Rectal smooth muscle tissue (tissue), 1 donor: ENCODE measurements around the gene ZNG1A.
"Not testable (repeated sequence)": the region's sequence is repeated elsewhere in the genome, so short reads cannot be mapped to it uniquely, and the experiment has no call there.

Source experiments
- H3K27ac ChIP-seq: one replicate; pipeline ENCODE4 v1.7.0; 2013; ENCODE audit warnings: low read depth, low read length, inconsistent platforms
- H3K27me3 ChIP-seq: one replicate; pipeline ENCODE4 v1.7.0; 2013; ENCODE audit warnings: low read length; ENCODE audit not compliant: control insufficient read depth, insufficient read depth
- H3K36me3 ChIP-seq: one replicate; pipeline ENCODE4 v1.7.0; 2013; ENCODE audit warnings: low read length; ENCODE audit not compliant: control insufficient read depth, insufficient read depth
- H3K4me1 ChIP-seq: one replicate; pipeline ENCODE4 v1.7.0; 2013; ENCODE audit warnings: low read length; ENCODE audit not compliant: control insufficient read depth, insufficient read depth
- H3K4me3 ChIP-seq: one replicate; pipeline ENCODE4 v1.7.0; 2013; ENCODE audit warnings: low read length
- H3K9ac ChIP-seq: one replicate; pipeline ENCODE4 v1.7.0; 2013; ENCODE audit warnings: low read length

ZNG1A gene

GRCh38 chr9:108742-109495, 69.9 kb downstream of the ZNG1A start:
- H3K36me3 ChIP-seq, H3K4me1 ChIP-seq, H3K9ac ChIP-seq, H3K27me3 ChIP-seq, H3K4me3 ChIP-seq, H3K27ac ChIP-seq: not testable (repeated sequence)

- H3K4me3 ChIP-seq, H3K9ac ChIP-seq, H3K36me3 ChIP-seq, H3K27ac ChIP-seq, H3K27me3 ChIP-seq, H3K4me1 ChIP-seq: not testable (repeated sequence)
Observed at GRCh38 chr9:105991-106390, 72.9 kb downstream of the ZNG1A start.

- not testable (repeated sequence) for H3K36me3 ChIP-seq, H3K9ac ChIP-seq, H3K4me1 ChIP-seq, H3K27ac ChIP-seq, H3K27me3 ChIP-seq, H3K4me3 ChIP-seq
Observed at GRCh38 chr9:100430-100829, 78.4 kb downstream of the ZNG1A start.

GRCh38 chr9:99867-100266, 79.0 kb downstream of the ZNG1A start:
- H3K36me3 ChIP-seq, H3K4me3 ChIP-seq, H3K27me3 ChIP-seq, H3K4me1 ChIP-seq, H3K9ac ChIP-seq, H3K27ac ChIP-seq: not testable (repeated sequence)

GRCh38 chr9:98775-99174, 80.1 kb downstream of the ZNG1A start:
- H3K27ac ChIP-seq, H3K27me3 ChIP-seq, H3K36me3 ChIP-seq, H3K4me3 ChIP-seq, H3K4me1 ChIP-seq, H3K9ac ChIP-seq: not testable (repeated sequence)

GRCh38 chr9:94992-95391, 83.9 kb downstream of the ZNG1A start:
- H3K4me3 ChIP-seq, H3K36me3 ChIP-seq, H3K4me1 ChIP-seq, H3K27ac ChIP-seq, H3K9ac ChIP-seq, H3K27me3 ChIP-seq: not testable (repeated sequence)

- not testable (repeated sequence) for H3K4me3 ChIP-seq, H3K4me1 ChIP-seq, H3K27me3 ChIP-seq, H3K36me3 ChIP-seq, H3K9ac ChIP-seq, H3K27ac ChIP-seq
Observed at GRCh38 chr9:94323-94722, 84.5 kb downstream of the ZNG1A start.

GRCh38 chr9:93909-94308, 84.9 kb downstream of the ZNG1A start:
- not testable (repeated sequence) for H3K36me3 ChIP-seq, H3K4me1 ChIP-seq, H3K27ac ChIP-seq, H3K27me3 ChIP-seq, H3K9ac ChIP-seq, H3K4me3 ChIP-seq

- not testable (repeated sequence) for H3K27ac ChIP-seq, H3K9ac ChIP-seq, H3K36me3 ChIP-seq, H3K4me3 ChIP-seq, H3K4me1 ChIP-seq, H3K27me3 ChIP-seq
Observed at GRCh38 chr9:90851-91250, 88.0 kb downstream of the ZNG1A start.

- not testable (repeated sequence) for H3K27ac ChIP-seq, H3K36me3 ChIP-seq, H3K4me3 ChIP-seq, H3K9ac ChIP-seq, H3K27me3 ChIP-seq, H3K4me1 ChIP-seq
Observed at GRCh38 chr9:88396-89037, 90.3 kb downstream of the ZNG1A start.

GRCh38 chr9:87860-88259, 91.0 kb downstream of the ZNG1A start:
- H3K27ac ChIP-seq, H3K27me3 ChIP-seq, H3K4me3 ChIP-seq, H3K9ac ChIP-seq, H3K36me3 ChIP-seq, H3K4me1 ChIP-seq: not testable (repeated sequence)

GRCh38 chr9:87105-87504, 91.8 kb downstream of the ZNG1A start:
- H3K4me3 ChIP-seq, H3K27ac ChIP-seq, H3K4me1 ChIP-seq, H3K9ac ChIP-seq, H3K36me3 ChIP-seq, H3K27me3 ChIP-seq: not testable (repeated sequence)

- not testable (repeated sequence) for H3K27ac ChIP-seq, H3K36me3 ChIP-seq, H3K4me3 ChIP-seq, H3K9ac ChIP-seq, H3K27me3 ChIP-seq, H3K4me1 ChIP-seq
Observed at GRCh38 chr9:86697-87096, 92.2 kb downstream of the ZNG1A start.
